Measurements from ENCODE around the gene CFAP97D1. TPM values are rescaled to one million over a fixed set of nuclear protein-coding genes. Genes with fewer than 3 reads are reported as not detected.

The CFAP97D1 gene
- total RNA-seq, 3 donors from 2014 or later (not counting 1 experiment from before 2014, with no cell fraction given) = not detected

- H3K27ac ChIP-seq (ENCODE audit: low read length) = no peak overlapping the region
- intact Hi-C loops (cut with micrococcal nuclease) = no loop called here
- no peaks in the 10 kb centered on the region for H3K36me3 ChIP-seq (ENCODE audit: control insufficient read depth, insufficient read depth, low read length)
- Mint-ChIP-seq H3K4me3 (no peak overlapping the region), H3K27me3 (ENCODE audit: low read depth in 2 of 2) (peaks cover 0 to 20% of the 10 kb centered on the region in 2 donors), H3K27ac (no peak overlapping the region), H3K9me3 (no peaks in the 10 kb centered on the region), H3K4me1 (no peaks in the 10 kb centered on the region), H3K36me3 (no peaks in the 10 kb centered on the region)
- H3K27me3 ChIP-seq (ENCODE audit: control insufficient read depth, insufficient read depth, low read length) = no peaks in the 10 kb centered on the region
- ATAC-seq (no peak), DNase-seq (no peak)
- no peak overlapping the region for H3K4me3 ChIP-seq (ENCODE audit: low read length)
- WGBS (ENCODE audit: insufficient coverage) = 94% methylated on average over 9 of the region's 9 CpGs
- no peaks in the 10 kb centered on the region for H3K4me1 ChIP-seq (ENCODE audit: control insufficient read depth, insufficient read depth, low read length)
- H3K9me3 ChIP-seq (ENCODE audit: control insufficient read depth, insufficient read depth, low read length) = no peaks in the 10 kb centered on the region
- TF ChIP-seq CTCF (IDR thresholded peaks at IDR 0.05) = no peak
These were observed 37.6 kb downstream of the CFAP97D1 start for GRCh38 chr17:43817826-43818225.

GRCh38 chr17:43818966-43819365 is 38.7 kb downstream of the CFAP97D1 start:
- Histone ChIP-seq H3K4me3 (ENCODE audit: low read length) (no peak overlapping the region), H3K36me3 (ENCODE audit: control insufficient read depth, insufficient read depth, low read length) (no peaks in the 10 kb centered on the region), H3K4me1 (ENCODE audit: control insufficient read depth, insufficient read depth, low read length) (no peaks in the 10 kb centered on the region), H3K27me3 (ENCODE audit: control insufficient read depth, insufficient read depth, low read length) (no peaks in the 10 kb centered on the region), H3K27ac (ENCODE audit: low read length) (no peak overlapping the region), H3K9me3 (ENCODE audit: control insufficient read depth, insufficient read depth, low read length) (no peaks in the 10 kb centered on the region)
- intact Hi-C loops (cut with micrococcal nuclease) = no loop called here
- no peaks in the 10 kb centered on the region for H3K9me3 Mint-ChIP-seq
- no peak for DNase-seq
- WGBS (ENCODE audit: insufficient coverage) = 86% methylated on average over 5 of the region's 5 CpGs
- no peak overlapping the region for H3K4me3 Mint-ChIP-seq
- H3K4me1 Mint-ChIP-seq = no peaks in the 10 kb centered on the region
- no peak overlapping the region for H3K27ac Mint-ChIP-seq
- TF ChIP-seq CTCF (IDR thresholded peaks at IDR 0.05) = no peak
- H3K36me3 Mint-ChIP-seq = no peaks in the 10 kb centered on the region
- H3K27me3 Mint-ChIP-seq (ENCODE audit: low read depth in 2 of 2) = peaks cover 3 to 13% of the 10 kb centered on the region in 2 donors
- ATAC-seq = no peak

DNA sequence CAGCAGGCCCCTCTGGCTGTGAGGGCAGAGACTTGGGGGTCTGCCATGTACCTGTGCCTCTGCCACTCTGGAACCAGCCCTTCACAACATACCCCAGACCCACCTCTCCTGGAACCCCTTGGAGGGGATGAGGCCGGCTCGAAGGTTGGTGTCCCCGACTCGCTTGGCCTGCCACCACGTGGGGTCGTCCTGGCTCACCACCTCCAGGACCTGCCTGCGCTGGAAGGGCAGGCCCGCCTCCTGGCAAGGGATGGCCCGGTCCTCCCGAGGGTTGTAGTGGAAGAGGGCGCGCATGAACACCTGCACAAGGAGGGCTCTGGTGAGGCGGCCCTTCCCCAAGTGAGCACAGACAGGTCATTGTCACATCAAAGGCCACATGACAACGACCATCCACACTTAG is 40.5 kb downstream of the CFAP97D1 start:
- H3K4me1 ChIP-seq (ENCODE audit: control insufficient read depth, insufficient read depth, low read length) = no peaks in the 10 kb centered on the region

More for the DNA sequence above, 40.5 kb downstream of the CFAP97D1 start:
- WGBS (ENCODE audit: insufficient coverage) = 88% methylated on average over 14 of the region's 14 CpGs
- no peaks in the 10 kb centered on the region for H3K36me3 Mint-ChIP-seq
- H3K27ac Mint-ChIP-seq = no peak overlapping the region
- Histone ChIP-seq H3K27me3 (ENCODE audit: control insufficient read depth, insufficient read depth, low read length) (no peaks in the 10 kb centered on the region), H3K36me3 (ENCODE audit: control insufficient read depth, insufficient read depth, low read length) (no peaks in the 10 kb centered on the region), H3K9me3 (ENCODE audit: control insufficient read depth, insufficient read depth, low read length) (no peaks in the 10 kb centered on the region), H3K27ac (ENCODE audit: low read length) (no peak overlapping the region), H3K4me3 (ENCODE audit: low read length) (no peak overlapping the region)
- no peaks in the 10 kb centered on the region for H3K9me3 Mint-ChIP-seq
- DNase-seq (no peak), ATAC-seq (no peak)
- no peak for TF ChIP-seq CTCF (IDR thresholded peaks at IDR 0.05)
- intact Hi-C loops (cut with micrococcal nuclease) = no loop called here
- H3K4me3 Mint-ChIP-seq = no peak overlapping the region
- H3K27me3 Mint-ChIP-seq (ENCODE audit: low read depth in 2 of 2) = peaks cover 3 to 13% of the 10 kb centered on the region in 2 donors
- H3K4me1 Mint-ChIP-seq = no peaks in the 10 kb centered on the region
